ENCODE data around the gene BDNF.

DNA sequence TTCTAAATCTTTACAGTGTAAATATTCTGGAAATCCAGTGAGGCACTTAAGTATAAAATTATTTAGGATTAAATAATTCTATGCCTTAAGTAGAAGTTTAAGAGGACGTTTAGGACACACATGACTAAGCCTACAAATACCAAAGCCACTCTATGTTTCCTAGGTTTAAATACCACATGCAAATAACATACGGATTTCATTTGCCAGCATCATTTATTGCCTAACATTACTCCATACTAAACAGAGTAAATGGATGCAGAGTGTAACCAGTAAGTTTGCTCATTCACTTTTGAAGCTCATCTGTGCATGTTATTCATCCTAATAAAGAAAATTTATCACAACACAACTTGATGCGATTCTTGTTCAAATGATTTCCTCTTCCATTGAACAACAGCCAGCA is 4.1 kb downstream of the BDNF start:
- no peak for TF ChIP-seq TAF1 (IDR thresholded peaks at IDR 0.05; ENCODE audit: borderline replicate concordance, insufficient read depth, low read length)
- no peak for TF ChIP-seq SIN3A (IDR thresholded peaks at IDR 0.05; ENCODE audit: borderline replicate concordance, insufficient read depth, low read length)
